WTC11 (cell line): ENCODE measurements around the gene BEX4. TPM values are rescaled to one million over a fixed set of nuclear protein-coding genes. Genes with fewer than 3 reads are reported as not detected.

Experiments used
- ATAC-seq: fragments of 200-7000 bp; cut with Tn5 transposase; 2 replicates; pipeline ENCODE4 v1.10.0; 2021; ENCODE audit warnings: mild to moderate bottlenecking, moderate library complexity
- CTCF ChIA-PET: fragments of 300-600 bp; sonication (Branson Sonifier 250); formaldehyde crosslinking; loops from one replicate; lab custom pipeline; 2021; ENCODE audit warnings: antibody characterized with exemption; lab: Charles Lee
- POLR2A ChIA-PET: fragments of 350-600 bp; sonication (Branson Sonifier 250); formaldehyde crosslinking; loops from one replicate; lab custom pipeline; 2021; ENCODE audit warnings: antibody characterized with exemption; lab: Charles Lee
- DNase-seq: peaks from one replicate; pipeline ENCODE4 v3.0.0; 2021; ENCODE audit warnings: low spot score
- H3K27ac Mint-ChIP-seq: 2 replicates; pipeline ENCODE4 v1.8.0; 2021; ENCODE audit warnings: mixed read lengths
- H3K27me3 Mint-ChIP-seq: 2 replicates; pipeline ENCODE4 v1.8.0; 2021; ENCODE audit warnings: low read depth, mild to moderate bottlenecking, moderate library complexity, mixed read lengths
- H3K36me3 Mint-ChIP-seq: 2 replicates; pipeline ENCODE4 v1.8.0; 2021; ENCODE audit warnings: mixed read lengths
- H3K4me1 Mint-ChIP-seq: 2 replicates; pipeline ENCODE4 v1.8.0; 2022; ENCODE audit warnings: mixed read lengths
- H3K4me3 Mint-ChIP-seq: 2 replicates; pipeline ENCODE4 v1.8.0; 2021; ENCODE audit warnings: mild to moderate bottlenecking, moderate library complexity, mixed read lengths
- H3K9me3 Mint-ChIP-seq: 2 replicates; pipeline ENCODE4 v1.8.0; 2021; ENCODE audit warnings: mixed read lengths
- CBFB ChIP-seq: sonication (generic); formaldehyde crosslinking; IDR thresholded peaks from 2 replicates; pipeline ENCODE4 v1.8.1; 2022; ENCODE audit warnings: mild to moderate bottlenecking, low read depth, missing genetic modification reagents
- CREM ChIP-seq: sonication (generic); formaldehyde crosslinking; IDR thresholded peaks from 2 replicates; pipeline ENCODE4 v1.8.1; 2022; ENCODE audit warnings: mild to moderate bottlenecking, missing genetic modification reagents, moderate library complexity
- E2F1 ChIP-seq: sonication (generic); formaldehyde crosslinking; IDR thresholded peaks from 2 replicates; pipeline ENCODE4 v1.8.0; 2022; ENCODE audit warnings: mild to moderate bottlenecking, missing genetic modification reagents
- FOXK1 ChIP-seq: sonication (generic); formaldehyde crosslinking; IDR thresholded peaks from 2 replicates; pipeline ENCODE4 v1.8.0; 2022; ENCODE audit warnings: mild to moderate bottlenecking, moderate library complexity, missing genetic modification reagents
- GRHL2 ChIP-seq: fragments of 250-450 bp; sonication (Bioruptor Pico); IDR thresholded peaks from 2 replicates; pipeline ENCODE4 v1.8.0; 2022; ENCODE audit warnings: mild to moderate bottlenecking, moderate library complexity; ENCODE audit not compliant: insufficient replicate concordance, severe bottlenecking
- HMGXB4 ChIP-seq: sonication (generic); formaldehyde crosslinking; IDR thresholded peaks from 2 replicates; pipeline ENCODE4 v1.8.1; 2023; ENCODE audit warnings: mild to moderate bottlenecking, moderate library complexity, missing genetic modification reagents
- IRF2 ChIP-seq: sonication (generic); formaldehyde crosslinking; IDR thresholded peaks from 2 replicates; pipeline ENCODE4 v1.8.0; 2022; ENCODE audit warnings: low read depth, missing genetic modification reagents, borderline replicate concordance
- NR2C2 ChIP-seq: sonication (generic); formaldehyde crosslinking; IDR thresholded peaks from 2 replicates; pipeline ENCODE4 v1.8.0; 2022; ENCODE audit warnings: mild to moderate bottlenecking, missing genetic modification reagents
- RELA ChIP-seq: sonication (generic); formaldehyde crosslinking; IDR thresholded peaks from 2 replicates; pipeline ENCODE4 v1.8.1; 2022; ENCODE audit warnings: missing genetic modification reagents, mild to moderate bottlenecking, borderline replicate concordance
- SP1 ChIP-seq: sonication (generic); formaldehyde crosslinking; conservative IDR thresholded peaks from 2 replicates; pipeline ENCODE4 v1.8.1; 2022; ENCODE audit warnings: missing genetic modification reagents
- TCF7 ChIP-seq: sonication (generic); formaldehyde crosslinking; IDR thresholded peaks from 2 replicates; pipeline ENCODE4 v1.8.0; 2022; ENCODE audit warnings: mild to moderate bottlenecking, low read depth, missing genetic modification reagents, moderate library complexity
- USF2 ChIP-seq: sonication (generic); formaldehyde crosslinking; IDR thresholded peaks from 2 replicates; pipeline ENCODE4 v1.8.1; 2023; ENCODE audit warnings: mild to moderate bottlenecking, missing genetic modification reagents, moderate library complexity
- ZNF317 ChIP-seq: sonication (generic); formaldehyde crosslinking; IDR thresholded peaks from 2 replicates; pipeline ENCODE4 v1.8.1; 2023; ENCODE audit warnings: low read depth, mild to moderate bottlenecking, moderate library complexity, missing genetic modification reagents, borderline replicate concordance
- ZNF425 ChIP-seq: fragments of 250-450 bp; sonication (Bioruptor Pico); conservative IDR thresholded peaks from 2 replicates; pipeline ENCODE4 v1.9.0; 2021; ENCODE audit warnings: mild to moderate bottlenecking
- ZSCAN18 ChIP-seq: fragments of 250-450 bp; sonication (Bioruptor Pico); IDR thresholded peaks from 2 replicates; pipeline ENCODE4 v2.1.2; 2022; ENCODE audit warnings: mild to moderate bottlenecking, moderate library complexity
- total RNA-seq: library from RNA; stranded (reverse); gene quantifications from 3 replicates; pipeline ENCODE4 v1.2.3, GENCODE V29; 2021
- TF ChIP-seq, protein P1 (sequence below): sonication (generic); formaldehyde crosslinking; IDR thresholded peaks from 2 replicates; pipeline ENCODE4 v1.8.0; 2022; ENCODE audit warnings: mild to moderate bottlenecking, missing genetic modification reagents
- TF ChIP-seq, protein P2 (sequence below): sonication (generic); formaldehyde crosslinking; IDR thresholded peaks from 2 replicates; pipeline ENCODE4 v1.8.1; 2022; ENCODE audit warnings: mild to moderate bottlenecking, missing genetic modification reagents, moderate library complexity, borderline replicate concordance
- TF ChIP-seq, protein P3 (sequence below): sonication (generic); formaldehyde crosslinking; IDR thresholded peaks from 2 replicates; pipeline ENCODE4 v1.8.0; 2023; ENCODE audit warnings: missing genetic modification reagents
- TF ChIP-seq, protein P4 (sequence below): sonication (generic); formaldehyde crosslinking; IDR thresholded peaks from 2 replicates; pipeline ENCODE4 v1.8.1; 2022; ENCODE audit warnings: low read depth, missing genetic modification reagents, borderline replicate concordance

BEX4 gene
- total RNA-seq, 1 experiment from 2014 or later, result 57.9 TPM

- peaks cover 7% of the 10 kb centered on the region for H3K36me3 Mint-ChIP-seq
- POLR2A ChIA-PET, result interaction anchor here (0.6 to 1.3 kb wide), 4 partner anchors 22 to 121 kb away, joined by 3 to 5 read pairs (median 3); partner anchors contain the start of genes BEX2, BEX3 and TCEAL5
- DNase-seq (peak; percentile 74), ATAC-seq (peak; percentile 29; the same call in 1 of the 2 replicates)
- TF ChIP-seq, protein P1, sequence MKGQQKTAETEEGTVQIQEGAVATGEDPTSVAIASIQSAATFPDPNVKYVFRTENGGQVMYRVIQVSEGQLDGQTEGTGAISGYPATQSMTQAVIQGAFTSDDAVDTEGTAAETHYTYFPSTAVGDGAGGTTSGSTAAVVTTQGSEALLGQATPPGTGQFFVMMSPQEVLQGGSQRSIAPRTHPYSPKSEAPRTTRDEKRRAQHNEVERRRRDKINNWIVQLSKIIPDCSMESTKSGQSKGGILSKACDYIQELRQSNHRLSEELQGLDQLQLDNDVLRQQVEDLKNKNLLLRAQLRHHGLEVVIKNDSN, result peak; percentile 84
- TF ChIP-seq FOXK1, result peak; percentile 20; the same call in 1 of the 2 replicates
- TF ChIP-seq ZNF317 (CRISPR knock-in tag), result no peak
- TF ChIP-seq USF2 (CRISPR knock-in tag), result peak; percentile 88
- peak within 1 kb of the TSS; percentile 99 for H3K27ac Mint-ChIP-seq
- H3K27me3 Mint-ChIP-seq, result no peaks in the 10 kb centered on the region
- CTCF ChIA-PET, result interaction anchor here (2.0 kb wide), 1 partner anchor 44 kb away, joined by 9 read pairs; no protein-coding TSS in a partner anchor
- H3K4me1 Mint-ChIP-seq, result peaks cover 31% of the 10 kb centered on the region
- H3K9me3 Mint-ChIP-seq, result no peaks in the 10 kb centered on the region
- H3K4me3 Mint-ChIP-seq, result peak within 1 kb of the TSS; percentile 94
These were observed 40.1 kb downstream of the BEX4 start, which contains the start of gene TCEAL8 for GRCh38 chrX:103254921-103255493. Gene TCEAL8, minus strand, starts transcription at chrX:103255155. Its CDS starts 1,176 bp downstream, at chrX:103253979.

GRCh38 chrX:103256651-103257050 lies 41.7 kb downstream of the BEX4 start:
- Mint-ChIP-seq H3K4me1 (peaks cover 25% of the 10 kb centered on the region), H3K4me3 (no peak overlapping the region), H3K27ac (no peak overlapping the region), H3K36me3 (peaks cover 7% of the 10 kb centered on the region), H3K9me3 (no peaks in the 10 kb centered on the region), H3K27me3 (peaks cover 2% of the 10 kb centered on the region; the same call in 1 of the 2 replicates)
- ChIA-PET POLR2A (no interaction called here), CTCF (no interaction called here)
- ATAC-seq, result no peak
- no peak for DNase-seq
- TF ChIP-seq CREM (CRISPR knock-in tag) (no peak), ZSCAN18 (CRISPR knock-in tag) (no peak), IRF2 (CRISPR knock-in tag) (no peak), SP1 (CRISPR knock-in tag) (no peak), HMGXB4 (CRISPR knock-in tag) (no peak), TCF7 (CRISPR knock-in tag) (no peak), RELA (CRISPR knock-in tag) (no peak), ZNF425 (no peak), GRHL2 (CRISPR knock-in tag) (no peak), E2F1 (CRISPR knock-in tag) (no peak), CBFB (CRISPR knock-in tag) (no peak), NR2C2 (no peak)
- TF ChIP-seq, protein P2, sequence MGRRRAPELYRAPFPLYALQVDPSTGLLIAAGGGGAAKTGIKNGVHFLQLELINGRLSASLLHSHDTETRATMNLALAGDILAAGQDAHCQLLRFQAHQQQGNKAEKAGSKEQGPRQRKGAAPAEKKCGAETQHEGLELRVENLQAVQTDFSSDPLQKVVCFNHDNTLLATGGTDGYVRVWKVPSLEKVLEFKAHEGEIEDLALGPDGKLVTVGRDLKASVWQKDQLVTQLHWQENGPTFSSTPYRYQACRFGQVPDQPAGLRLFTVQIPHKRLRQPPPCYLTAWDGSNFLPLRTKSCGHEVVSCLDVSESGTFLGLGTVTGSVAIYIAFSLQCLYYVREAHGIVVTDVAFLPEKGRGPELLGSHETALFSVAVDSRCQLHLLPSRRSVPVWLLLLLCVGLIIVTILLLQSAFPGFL (CRISPR knock-in tag), result no peak
- TF ChIP-seq, protein P3, sequence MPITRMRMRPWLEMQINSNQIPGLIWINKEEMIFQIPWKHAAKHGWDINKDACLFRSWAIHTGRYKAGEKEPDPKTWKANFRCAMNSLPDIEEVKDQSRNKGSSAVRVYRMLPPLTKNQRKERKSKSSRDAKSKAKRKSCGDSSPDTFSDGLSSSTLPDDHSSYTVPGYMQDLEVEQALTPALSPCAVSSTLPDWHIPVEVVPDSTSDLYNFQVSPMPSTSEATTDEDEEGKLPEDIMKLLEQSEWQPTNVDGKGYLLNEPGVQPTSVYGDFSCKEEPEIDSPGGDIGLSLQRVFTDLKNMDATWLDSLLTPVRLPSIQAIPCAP (CRISPR knock-in tag), result no peak
- TF ChIP-seq, protein P4, sequence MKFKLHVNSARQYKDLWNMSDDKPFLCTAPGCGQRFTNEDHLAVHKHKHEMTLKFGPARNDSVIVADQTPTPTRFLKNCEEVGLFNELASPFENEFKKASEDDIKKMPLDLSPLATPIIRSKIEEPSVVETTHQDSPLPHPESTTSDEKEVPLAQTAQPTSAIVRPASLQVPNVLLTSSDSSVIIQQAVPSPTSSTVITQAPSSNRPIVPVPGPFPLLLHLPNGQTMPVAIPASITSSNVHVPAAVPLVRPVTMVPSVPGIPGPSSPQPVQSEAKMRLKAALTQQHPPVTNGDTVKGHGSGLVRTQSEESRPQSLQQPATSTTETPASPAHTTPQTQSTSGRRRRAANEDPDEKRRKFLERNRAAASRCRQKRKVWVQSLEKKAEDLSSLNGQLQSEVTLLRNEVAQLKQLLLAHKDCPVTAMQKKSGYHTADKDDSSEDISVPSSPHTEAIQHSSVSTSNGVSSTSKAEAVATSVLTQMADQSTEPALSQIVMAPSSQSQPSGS (CRISPR knock-in tag), result no peak
